ENCODE measurements around the gene KIFC1.

DNA sequence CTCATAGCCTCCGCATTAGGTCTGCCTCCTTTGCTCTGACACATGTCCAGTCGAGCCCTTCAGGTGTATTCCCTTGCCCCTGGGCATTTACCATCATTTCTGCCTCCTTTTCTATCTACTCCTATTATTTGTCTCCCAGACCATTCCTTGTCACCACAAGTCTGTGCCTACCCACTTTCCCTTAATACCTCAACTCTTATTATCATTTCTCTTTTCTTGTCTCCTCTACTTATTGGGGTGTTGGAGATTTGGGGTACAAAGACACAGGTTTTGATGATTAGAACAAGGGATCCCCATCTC is 29.7 kb downstream of the KIFC1 start:
- TF ChIP-seq, protein P1, sequence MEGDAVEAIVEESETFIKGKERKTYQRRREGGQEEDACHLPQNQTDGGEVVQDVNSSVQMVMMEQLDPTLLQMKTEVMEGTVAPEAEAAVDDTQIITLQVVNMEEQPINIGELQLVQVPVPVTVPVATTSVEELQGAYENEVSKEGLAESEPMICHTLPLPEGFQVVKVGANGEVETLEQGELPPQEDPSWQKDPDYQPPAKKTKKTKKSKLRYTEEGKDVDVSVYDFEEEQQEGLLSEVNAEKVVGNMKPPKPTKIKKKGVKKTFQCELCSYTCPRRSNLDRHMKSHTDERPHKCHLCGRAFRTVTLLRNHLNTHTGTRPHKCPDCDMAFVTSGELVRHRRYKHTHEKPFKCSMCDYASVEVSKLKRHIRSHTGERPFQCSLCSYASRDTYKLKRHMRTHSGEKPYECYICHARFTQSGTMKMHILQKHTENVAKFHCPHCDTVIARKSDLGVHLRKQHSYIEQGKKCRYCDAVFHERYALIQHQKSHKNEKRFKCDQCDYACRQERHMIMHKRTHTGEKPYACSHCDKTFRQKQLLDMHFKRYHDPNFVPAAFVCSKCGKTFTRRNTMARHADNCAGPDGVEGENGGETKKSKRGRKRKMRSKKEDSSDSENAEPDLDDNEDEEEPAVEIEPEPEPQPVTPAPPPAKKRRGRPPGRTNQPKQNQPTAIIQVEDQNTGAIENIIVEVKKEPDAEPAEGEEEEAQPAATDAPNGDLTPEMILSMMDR (IDR thresholded peaks at IDR 0.05; ENCODE audit: low read depth, low read length): no peak
- TF ChIP-seq MYC (IDR thresholded peaks at IDR 0.05; ENCODE audit: low read depth, low read length) (no peak), POLR2A (IDR thresholded peaks at IDR 0.05; ENCODE audit: extremely low read depth, insufficient read length) (no peak)
